ENCODE measurements around the gene CCDC77. TPM values are rescaled to one million over a fixed set of nuclear protein-coding genes. Genes with fewer than 3 reads are reported as not detected.
A peak's percentile ranks its signal among the peaks of the same experiment; 100 is the strongest.

Gene CCDC77
- total and polyA plus RNA-seq, 10 of the 15 experiments (the other 5 are each of a cell fraction or from before 2014, with no cell fraction given) = 8.8 to 22.5 (median 15.8) TPM

GRCh38 chr12:389142-390096, 12.0 kb upstream of the CCDC77 start, which contains the start of gene KDM5A (continued):
- TF ChIP-seq IKZF1 (conservative IDR thresholded peaks at IDR 0.05) (peak; percentile 96), HDAC6 (IDR thresholded peaks at IDR 0.05; ENCODE audit: unreplicated experiment) (no peak), TBL1XR1 (IDR thresholded peaks at IDR 0.05; ENCODE audit: low read depth, low read length) (peak; percentile 88; the same call in 1 of the 2 replicates), POLR2AphosphoS5 (IDR thresholded peaks at IDR 0.05; ENCODE audit: low read length) (peak; percentile 92), E2F8 (IDR thresholded peaks at IDR 0.05; ENCODE audit: low read depth, partially characterized antibody) (peak; percentile 91), RCOR1 (conservative IDR thresholded peaks at IDR 0.05; ENCODE audit: low read depth, low read length) (0 out of 2 replicates have a peak, but pooled peaks have one; percentile 85), MYC (IDR thresholded peaks at IDR 0.05; ENCODE audit: insufficient read depth, insufficient read length, insufficient replicate concordance, low read length, severe bottlenecking) (no peak), SKIL (IDR thresholded peaks at IDR 0.05; ENCODE audit: low read depth, poor library complexity, severe bottlenecking) (peak; percentile 81), NR2C1 (IDR thresholded peaks at IDR 0.05) (peak; percentile 99), KLF5 (IDR thresholded peaks at IDR 0.05; ENCODE audit: partially characterized antibody) (no peak), PAX5 (IDR thresholded peaks at IDR 0.05; ENCODE audit: borderline replicate concordance, low read depth, low read length) (0 out of 2 replicates have a peak, but pooled peaks have one; percentile 20), NR2F1 (conservative IDR thresholded peaks at IDR 0.05) (peak; percentile 74), ATF3 (IDR thresholded peaks at IDR 0.05; ENCODE audit: borderline replicate concordance, extremely low read depth, low read depth, low read length) (peak; percentile 57; the same call in 1 of the 2 replicates), BCL11A (IDR thresholded peaks at IDR 0.05; ENCODE audit: low read depth, low read length) (peak; percentile 15; the same call in 1 of the 2 replicates), IRF4 (IDR thresholded peaks at IDR 0.05; ENCODE audit: low read depth, low read length) (peak; percentile 68), RAD51 (IDR thresholded peaks at IDR 0.05) (0 out of 2 replicates have a peak, but pooled peaks have one; percentile 14), TAF1 (IDR thresholded peaks at IDR 0.05; ENCODE audit: borderline replicate concordance, low read depth, low read length) (peak; percentile 96), MEF2B (IDR thresholded peaks at IDR 0.05; ENCODE audit: partially characterized antibody, poor library complexity, severe bottlenecking) (peak; percentile 74), FOS (IDR thresholded peaks at IDR 0.05; ENCODE audit: borderline replicate concordance, extremely low read depth, insufficient read length) (no peak), IKZF2 (IDR thresholded peaks at IDR 0.05) (peak; percentile 89 to 93), E2F4 (IDR thresholded peaks at IDR 0.05; ENCODE audit: low read depth, low read length) (peak; percentile 38; the same call in 1 of the 2 replicates), PAX8 (IDR thresholded peaks at IDR 0.05) (no peak)

All from GM12878 (cell line).